GM12892 (cell line): Measurements from ENCODE around the gene CYP3A5.

Source experiments
- POLR2A ChIP-seq: IDR thresholded peaks from 2 replicates; pipeline ENCODE4 v1.6.1; 2011; ENCODE audit warnings: low read depth, low read length, control low read depth
- POLR2AphosphoS5 ChIP-seq: IDR thresholded peaks from 2 replicates; pipeline ENCODE4 v1.6.1; 2011; ENCODE audit warnings: low read depth, low read length, control low read depth

DNA sequence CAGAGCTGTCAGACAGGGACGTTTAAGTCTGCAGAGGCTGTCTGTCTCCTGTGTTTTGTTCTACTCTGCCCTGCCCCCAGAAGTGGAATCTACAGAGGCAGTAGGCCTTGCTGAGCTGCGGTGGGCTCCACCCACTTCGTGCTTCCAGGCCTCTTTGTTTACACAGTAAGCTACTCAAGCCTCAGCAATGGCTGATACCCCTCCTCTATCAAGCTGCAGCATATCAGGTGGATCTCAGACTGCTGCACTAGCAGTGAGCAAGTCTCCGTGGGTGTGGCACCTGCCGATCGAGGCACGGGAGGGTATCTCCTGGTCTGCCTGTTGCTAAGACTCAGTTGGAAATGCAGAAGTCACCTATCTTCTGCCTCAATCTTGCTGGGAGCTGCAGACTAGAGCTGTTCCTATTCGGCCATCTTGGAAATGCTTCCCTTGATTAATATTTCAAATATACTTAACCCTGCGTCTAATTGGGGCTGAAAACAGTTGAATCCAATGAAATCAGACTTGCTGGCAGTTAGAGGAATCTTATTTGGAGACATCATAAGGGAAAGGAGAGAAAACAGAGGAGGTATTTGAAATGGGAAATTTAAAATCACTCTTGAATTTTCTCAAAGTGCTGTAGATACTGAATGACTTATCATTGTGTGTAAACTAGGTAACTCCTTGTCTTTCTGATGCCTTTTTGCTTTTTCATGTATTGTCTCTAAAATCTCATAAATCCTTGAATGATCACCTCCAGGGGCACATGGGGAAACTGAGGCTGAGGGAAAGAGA lies 13.8 kb upstream of the CYP3A5 start:
- no peak for TF ChIP-seq POLR2AphosphoS5
- TF ChIP-seq POLR2A, result no peak
